Small intestine (tissue), 4 donors: ENCODE data around the gene HLA-DRB5. TPM values are rescaled to one million over a fixed set of nuclear protein-coding genes. Genes with fewer than 3 reads are reported as not detected.

Experiments used
- polyA plus RNA-seq, 4 donors: library from polyadenylated mRNA; stranded (reverse) in 3 of 4; unstranded in 1 of 4; fragments of 200-250 nt in 3 of 4; fragments of 120-200 nt in 1 of 4; gene quantifications; one replicate each; pipeline versions ENCODE4 v1.2.1 to v1.2.3, GENCODE V29; 2013
- donor health status: healthy with polysubstance abuse.
- donor health status: Bipolar disorder and iron deficiency.
- donor health status: healthy.

Gene HLA-DRB5
- polyA plus RNA-seq, 4 donors = 8.8 to 20.7 TPM; not detected in 2

Other genes starting within 250 kb of the HLA-DRB5 start
- not detected for gene TSBP1, start 158.4 kb downstream of the HLA-DRB5 start, polyA plus RNA-seq
- gene BTNL2, start 123.1 kb downstream of the HLA-DRB5 start, polyA plus RNA-seq = under 1 TPM in 2 of 4 donors, not detected in 2; 0.30 to 0.58 TPM
- gene HLA-DRA, start 90.4 kb downstream of the HLA-DRB5 start, polyA plus RNA-seq = 100 to 1,000 TPM; 230 to 625 (median 404) TPM
- gene HLA-DRB1, start 59.6 kb upstream of the HLA-DRB5 start, polyA plus RNA-seq = 100 to 1,000 TPM in 3 of 4 donors, 10 to 100 TPM in 1; 45.4 to 226 (median 188) TPM
- 10 to 100 TPM in 3 of 4 donors, 1 to 10 TPM in 1; 6.5 to 54.9 (median 31.5) TPM for gene HLA-DQA1, start 107.1 kb upstream of the HLA-DRB5 start, polyA plus RNA-seq
- gene HLA-DQB1, start 136.4 kb upstream of the HLA-DRB5 start, polyA plus RNA-seq = 100 to 1,000 TPM in 1 of 4 donors, 10 to 100 TPM in 3; 23.5 to 181 (median 85.8) TPM
- gene HLA-DQA2, start 211.1 kb upstream of the HLA-DRB5 start, polyA plus RNA-seq = 1 to 10 TPM in 1 of 4 donors, under 1 TPM in 1, not detected in 2; 0.09 to 2.0 TPM
- 1 to 10 TPM in 1 of 4 donors, under 1 TPM in 1, not detected in 2; 0.09 to 2.7 TPM for gene HLA-DQB2, start 233.2 kb upstream of the HLA-DRB5 start, polyA plus RNA-seq